ENCODE results near the gene TMEFF2.

The TMEFF2 gene

GRCh38 chr2:192005211-192005610 lies 189.5 kb downstream of the TMEFF2 start:
- H2BK120ac ChIP-seq (ENCODE audit: low read depth, low read length), result no peak overlapping the region
- H2AK5ac ChIP-seq (ENCODE audit: low read length), result no peak overlapping the region
- no peaks in the 10 kb centered on the region for H3K79me1 ChIP-seq (ENCODE audit: low read length)
- no peak overlapping the region for H2BK15ac ChIP-seq (replicated peaks; ENCODE audit: low read depth)
- no peak overlapping the region for H4K8ac ChIP-seq (ENCODE audit: low read depth, low read length)
- peak overlapping the region; percentile 28 for H3K18ac ChIP-seq (ENCODE audit: low read length)
- H3K79me2 ChIP-seq (ENCODE audit: control insufficient read depth, insufficient read depth, low read length), result no peaks in the 10 kb centered on the region
- DNase-seq, result no peak
- H3K27me3 ChIP-seq (ENCODE audit: insufficient read depth, low read length, poor library complexity), result no peaks in the 10 kb centered on the region
- H3K56ac ChIP-seq (ENCODE audit: low read length), result no peak overlapping the region
- no peak overlapping the region for H3K9ac ChIP-seq (ENCODE audit: low read length)
- no peak overlapping the region for H3K4me2 ChIP-seq (ENCODE audit: low read length)
- H3K4me1 ChIP-seq (ENCODE audit: control insufficient read depth, low read depth, low read length), result no peaks in the 10 kb centered on the region
- H3K4ac ChIP-seq (ENCODE audit: low read depth, low read length), result no peak overlapping the region
- WGBS (ENCODE audit: extremely low coverage, insufficient coverage, low lambda C conversion rate), result no CpG with 5 or more reads among the region's 3 CpGs
- H2BK5ac ChIP-seq (ENCODE audit: low read length), result no peak overlapping the region
- H3K36me3 ChIP-seq (ENCODE audit: control insufficient read depth, insufficient read depth, low read length), result no peaks in the 10 kb centered on the region
- H3K4me3 ChIP-seq (ENCODE audit: low read length), result no peak overlapping the region
- H3K27ac ChIP-seq (ENCODE audit: low read depth, low read length), result no peak overlapping the region
- no peak overlapping the region for H3K23ac ChIP-seq (ENCODE audit: low read length)
- H4K5ac ChIP-seq (ENCODE audit: low read length), result no peak overlapping the region

- Histone ChIP-seq H3K56ac (ENCODE audit: low read length) (no peak overlapping the region), H4K5ac (ENCODE audit: low read length) (no peak overlapping the region), H3K27me3 (ENCODE audit: insufficient read depth, low read length, poor library complexity) (no peaks in the 10 kb centered on the region), H3K79me2 (ENCODE audit: control insufficient read depth, insufficient read depth, low read length) (no peaks in the 10 kb centered on the region), H2BK5ac (ENCODE audit: low read length) (no peak overlapping the region), H3K79me1 (ENCODE audit: low read length) (no peaks in the 10 kb centered on the region), H2BK15ac (replicated peaks; ENCODE audit: low read depth) (no peak overlapping the region), H3K4me3 (ENCODE audit: low read length) (no peak overlapping the region), H3K4me2 (ENCODE audit: low read length) (no peak overlapping the region), H2BK120ac (ENCODE audit: low read depth, low read length) (no peak overlapping the region), H3K9ac (ENCODE audit: low read length) (no peak overlapping the region), H3K4ac (ENCODE audit: low read depth, low read length) (no peak overlapping the region), H2AK5ac (ENCODE audit: low read length) (no peak overlapping the region), H3K27ac (ENCODE audit: low read depth, low read length) (no peak overlapping the region), H3K4me1 (ENCODE audit: control insufficient read depth, low read depth, low read length) (no peaks in the 10 kb centered on the region), H3K36me3 (ENCODE audit: control insufficient read depth, insufficient read depth, low read length) (no peaks in the 10 kb centered on the region), H3K23ac (ENCODE audit: low read length) (no peak overlapping the region), H4K8ac (ENCODE audit: low read depth, low read length) (no peak overlapping the region), H3K18ac (ENCODE audit: low read length) (no peak overlapping the region)
- no CpG with 5 or more reads among the region's 5 CpGs for WGBS (ENCODE audit: extremely low coverage, insufficient coverage, low lambda C conversion rate)
- no peak for DNase-seq
Measured at GRCh38 chr2:192004188-192004963, 190.4 kb downstream of the TMEFF2 start.

GRCh38 chr2:192002418-192002817 lies 192.3 kb downstream of the TMEFF2 start:
- no peaks in the 10 kb centered on the region for H3K27me3 ChIP-seq (ENCODE audit: insufficient read depth, low read length, poor library complexity)
- no peak overlapping the region for H2BK5ac ChIP-seq (ENCODE audit: low read length)
- H3K9ac ChIP-seq (ENCODE audit: low read length), result no peak overlapping the region
- H3K56ac ChIP-seq (ENCODE audit: low read length), result no peak overlapping the region
- H3K79me1 ChIP-seq (ENCODE audit: low read length), result no peaks in the 10 kb centered on the region
- DNase-seq, result peak; percentile 28
- H3K27ac ChIP-seq (ENCODE audit: low read depth, low read length), result no peak overlapping the region
- H2BK15ac ChIP-seq (replicated peaks; ENCODE audit: low read depth), result no peak overlapping the region
- no peak overlapping the region for H3K4me2 ChIP-seq (ENCODE audit: low read length)
- no peak overlapping the region for H2AK5ac ChIP-seq (ENCODE audit: low read length)
- no CpG with 5 or more reads among the region's 8 CpGs for WGBS (ENCODE audit: extremely low coverage, insufficient coverage, low lambda C conversion rate)
- H4K5ac ChIP-seq (ENCODE audit: low read length), result no peak overlapping the region
- H3K18ac ChIP-seq (ENCODE audit: low read length), result no peak overlapping the region
- no peak overlapping the region for H4K8ac ChIP-seq (ENCODE audit: low read depth, low read length)
- H3K23ac ChIP-seq (ENCODE audit: low read length), result no peak overlapping the region
- no peak overlapping the region for H3K4ac ChIP-seq (ENCODE audit: low read depth, low read length)
- no peaks in the 10 kb centered on the region for H3K79me2 ChIP-seq (ENCODE audit: control insufficient read depth, insufficient read depth, low read length)
- no peaks in the 10 kb centered on the region for H3K36me3 ChIP-seq (ENCODE audit: control insufficient read depth, insufficient read depth, low read length)
- H2BK120ac ChIP-seq (ENCODE audit: low read depth, low read length), result no peak overlapping the region
- H3K4me3 ChIP-seq (ENCODE audit: low read length), result no peak overlapping the region
- no peaks in the 10 kb centered on the region for H3K4me1 ChIP-seq (ENCODE audit: control insufficient read depth, low read depth, low read length)

GRCh38 chr2:192000196-192000980 lies 194.3 kb downstream of the TMEFF2 start:
- WGBS (ENCODE audit: extremely low coverage, insufficient coverage, low lambda C conversion rate), result no CpG with 5 or more reads among the region's 1 CpG
- H3K27ac ChIP-seq (ENCODE audit: low read depth, low read length), result no peak overlapping the region
- no peak overlapping the region for H3K23ac ChIP-seq (ENCODE audit: low read length)
- DNase-seq, result no peak
- H3K36me3 ChIP-seq (ENCODE audit: control insufficient read depth, insufficient read depth, low read length), result no peaks in the 10 kb centered on the region
- no peaks in the 10 kb centered on the region for H3K79me1 ChIP-seq (ENCODE audit: low read length)
- no peak overlapping the region for H4K5ac ChIP-seq (ENCODE audit: low read length)
- H3K4me1 ChIP-seq (ENCODE audit: control insufficient read depth, low read depth, low read length), result no peaks in the 10 kb centered on the region
- H3K9ac ChIP-seq (ENCODE audit: low read length), result no peak overlapping the region
- no peaks in the 10 kb centered on the region for H3K79me2 ChIP-seq (ENCODE audit: control insufficient read depth, insufficient read depth, low read length)
- H3K27me3 ChIP-seq (ENCODE audit: insufficient read depth, low read length, poor library complexity), result no peaks in the 10 kb centered on the region
- no peak overlapping the region for H3K4ac ChIP-seq (ENCODE audit: low read depth, low read length)
- no peak overlapping the region for H3K4me3 ChIP-seq (ENCODE audit: low read length)
- H2BK15ac ChIP-seq (replicated peaks; ENCODE audit: low read depth), result no peak overlapping the region
- H3K56ac ChIP-seq (ENCODE audit: low read length), result no peak overlapping the region
- no peak overlapping the region for H3K18ac ChIP-seq (ENCODE audit: low read length)
- H2AK5ac ChIP-seq (ENCODE audit: low read length), result no peak overlapping the region
- H4K8ac ChIP-seq (ENCODE audit: low read depth, low read length), result no peak overlapping the region
- H3K4me2 ChIP-seq (ENCODE audit: low read length), result no peak overlapping the region
- no peak overlapping the region for H2BK120ac ChIP-seq (ENCODE audit: low read depth, low read length)
- no peak overlapping the region for H2BK5ac ChIP-seq (ENCODE audit: low read length)

GRCh38 chr2:191999101-191999841 lies 195.5 kb downstream of the TMEFF2 start:
- no peak overlapping the region for H3K18ac ChIP-seq (ENCODE audit: low read length)
- no peak overlapping the region for H2AK5ac ChIP-seq (ENCODE audit: low read length)
- no peak overlapping the region for H2BK120ac ChIP-seq (ENCODE audit: low read depth, low read length)
- no peak overlapping the region for H3K4ac ChIP-seq (ENCODE audit: low read depth, low read length)
- DNase-seq, result no peak
- H3K36me3 ChIP-seq (ENCODE audit: control insufficient read depth, insufficient read depth, low read length), result no peaks in the 10 kb centered on the region
- H4K8ac ChIP-seq (ENCODE audit: low read depth, low read length), result no peak overlapping the region
- H3K27me3 ChIP-seq (ENCODE audit: insufficient read depth, low read length, poor library complexity), result no peaks in the 10 kb centered on the region
- H3K79me1 ChIP-seq (ENCODE audit: low read length), result no peaks in the 10 kb centered on the region
- no peaks in the 10 kb centered on the region for H3K79me2 ChIP-seq (ENCODE audit: control insufficient read depth, insufficient read depth, low read length)
- H2BK15ac ChIP-seq (replicated peaks; ENCODE audit: low read depth), result no peak overlapping the region
- no peak overlapping the region for H3K27ac ChIP-seq (ENCODE audit: low read depth, low read length)
- H3K9ac ChIP-seq (ENCODE audit: low read length), result no peak overlapping the region
- no peak overlapping the region for H2BK5ac ChIP-seq (ENCODE audit: low read length)
- H3K4me3 ChIP-seq (ENCODE audit: low read length), result no peak overlapping the region
- WGBS (ENCODE audit: extremely low coverage, insufficient coverage, low lambda C conversion rate), result no CpG with 5 or more reads among the region's 4 CpGs
- no peak overlapping the region for H3K23ac ChIP-seq (ENCODE audit: low read length)
- no peaks in the 10 kb centered on the region for H3K4me1 ChIP-seq (ENCODE audit: control insufficient read depth, low read depth, low read length)
- no peak overlapping the region for H3K4me2 ChIP-seq (ENCODE audit: low read length)
- H4K5ac ChIP-seq (ENCODE audit: low read length), result no peak overlapping the region
- H3K56ac ChIP-seq (ENCODE audit: low read length), result no peak overlapping the region

Data from mesendoderm (in vitro differentiated cells).